ENCODE results near the gene RAB29. TPM values are rescaled to one million over a fixed set of nuclear protein-coding genes. Genes with fewer than 3 reads are reported as not detected.

RAB29 gene
- total and polyA plus RNA-seq, 2 donors (not counting 3 experiments of a cell fraction or from before 2014, with no cell fraction given) = 18.1 to 18.8 TPM

DNA sequence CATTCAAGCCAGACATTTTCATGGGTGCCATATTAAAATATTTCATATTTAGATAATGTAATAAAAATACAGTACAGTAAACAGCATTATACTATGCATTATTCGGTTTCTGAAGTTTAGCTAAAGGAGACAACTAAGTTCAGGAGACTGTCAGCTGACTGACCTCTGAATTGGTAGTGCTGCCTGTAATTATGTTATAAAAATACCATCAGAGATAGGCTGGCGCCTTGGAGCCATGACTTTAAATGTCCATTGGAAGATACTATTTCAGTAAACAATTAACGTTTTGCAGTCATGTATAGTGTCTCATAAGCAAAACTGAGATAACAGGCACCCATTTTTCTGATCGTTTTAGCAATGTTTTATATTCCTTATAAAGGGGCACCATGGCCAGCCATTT is 11.3 kb upstream of the RAB29 start:
- CTCF ChIA-PET = interaction anchor here (1.1 to 12.5 kb wide), 6 partner anchors 13 to 320 kb away, joined by 3 to 403 read pairs (median 5); no protein-coding TSS in a partner anchor
- dilution Hi-C loops (cut with MboI; ENCODE audit: extremely low pct_ligation_motif_present, low sequenced_read_pairs) = no loop called here
- Histone ChIP-seq H3K9me3 (replicated peaks; ENCODE audit: control insufficient read depth, insufficient read depth, low read length) (no peaks in the 10 kb centered on the region), H3K4me2 (ENCODE audit: insufficient read depth, low read length) (no peak overlapping the region), H3K27ac (ENCODE audit: insufficient read depth, low read depth, low read length) (no peak overlapping the region), H3K36me3 (ENCODE audit: control insufficient read depth in 2 of 2, extremely low read depth in 1 of 2, insufficient read depth in 2 of 2, low read length in 2 of 2) (no peaks in the 10 kb centered on the region), H3K4me1 (ENCODE audit: control insufficient read depth, extremely low read depth, insufficient read depth, low read length) (no peaks in the 10 kb centered on the region), H3K9me1 (replicated peaks; ENCODE audit: control insufficient read depth, extremely low read depth, insufficient read depth, low read length) (no peaks in the 10 kb centered on the region), H3K9ac (replicated peaks; ENCODE audit: extremely low read depth, insufficient read depth, low read length) (no peak overlapping the region), H2AFZ (ENCODE audit: low read depth, low read length) (no peak overlapping the region), H3K79me2 (ENCODE audit: control insufficient read depth, insufficient read depth, low read length) (no peaks in the 10 kb centered on the region), H3K4me3 (replicated peaks in 1 of 3; ENCODE audit: insufficient read depth in 1 of 3, low read depth in 1 of 3, low read length in 3 of 3) (no peak overlapping the region), H4K20me1 (replicated peaks; ENCODE audit: control insufficient read depth, extremely low read depth, insufficient read depth, low read length) (no peaks in the 10 kb centered on the region), H3K27me3 (ENCODE audit: control insufficient read depth in 2 of 2, insufficient read depth in 2 of 2, low read length in 2 of 2) (no peaks in the 10 kb centered on the region)
- intact Hi-C loops (cut with micrococcal nuclease) = no loop called here
- POLR2A ChIA-PET = no interaction called here
- DNase-seq (ENCODE audit: low read depth, low spot score) (no peak), FAIRE-seq (no peak)
- no TSS peak for BruUV-seq (replicated peaks)
- TF ChIP-seq GATA2 (IDR thresholded peaks at IDR 0.05; ENCODE audit: insufficient read depth, insufficient read length, low read depth, low read length) = no peak
- TF ChIP-seq CTCF (IDR thresholded peaks at IDR 0.05; ENCODE audit: extremely low read depth in 1 of 2, insufficient read depth in 1 of 2, low read depth in 1 of 2, low read length in 2 of 2) = no peak
- no peak for TF ChIP-seq FOS (IDR thresholded peaks at IDR 0.05; ENCODE audit: borderline replicate concordance, insufficient read depth, low read length)
- TF ChIP-seq, protein P1, sequence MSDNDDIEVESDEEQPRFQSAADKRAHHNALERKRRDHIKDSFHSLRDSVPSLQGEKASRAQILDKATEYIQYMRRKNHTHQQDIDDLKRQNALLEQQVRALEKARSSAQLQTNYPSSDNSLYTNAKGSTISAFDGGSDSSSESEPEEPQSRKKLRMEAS (IDR thresholded peaks at IDR 0.05; ENCODE audit: insufficient read depth, insufficient read length) = no peak
- no peak for TF ChIP-seq JUN (IDR thresholded peaks at IDR 0.05; ENCODE audit: borderline replicate concordance, insufficient read depth, insufficient read length, low read depth)
- no peak for TF ChIP-seq MYC (IDR thresholded peaks at IDR 0.05; ENCODE audit: low read depth, low read length)
- TF ChIP-seq POLR2A (IDR thresholded peaks at IDR 0.05; ENCODE audit: low read depth, low read length) = no peak
- TF ChIP-seq EZH2 (IDR thresholded peaks at IDR 0.05; ENCODE audit: borderline replicate concordance, low read depth, low read length, severe bottlenecking) = no peak
- no peak for TF ChIP-seq POLR2AphosphoS5 (IDR thresholded peaks at IDR 0.05; ENCODE audit: insufficient read depth, low read depth, low read length)

Data from endothelial cell of umbilical vein (primary cell).